ENCODE data around the gene SGMS1. TPM values are rescaled to one million over a fixed set of nuclear protein-coding genes. Genes with fewer than 3 reads are reported as not detected.

Gene SGMS1
- total RNA-seq, 1 donor from 2014 or later, result 25.6 TPM

DNA sequence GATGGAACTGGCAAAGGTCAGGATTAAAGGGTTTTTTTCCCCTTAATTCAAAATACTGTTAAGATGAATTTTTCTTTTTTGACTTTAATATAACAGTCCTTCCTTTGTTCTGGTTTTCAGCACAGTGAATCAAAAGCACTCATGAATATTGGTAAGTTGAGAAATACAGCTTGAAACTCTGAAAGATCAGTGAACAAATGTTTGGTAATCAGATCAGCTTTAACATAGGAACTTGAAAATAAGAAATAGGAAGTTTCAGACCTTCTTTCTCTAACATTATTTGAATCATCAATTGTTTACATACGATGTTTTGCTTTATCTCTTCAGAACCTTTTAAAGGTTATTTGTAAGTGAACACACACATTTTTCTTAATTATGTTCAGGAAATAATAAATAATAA is 90.5 kb downstream of the SGMS1 start:
- no peaks in the 10 kb centered on the region for H3K9me3 ChIP-seq (ENCODE audit: insufficient read depth, low read depth, low read length)
- H3K4me3 Mint-ChIP-seq (ENCODE audit: unreplicated experiment), result no peak overlapping the region
- H3K79me2 ChIP-seq (ENCODE audit: insufficient read depth, low read length), result no peaks in the 10 kb centered on the region
- H3K27ac Mint-ChIP-seq (ENCODE audit: unreplicated experiment), result no peak overlapping the region
- H3K9me3 Mint-ChIP-seq (ENCODE audit: unreplicated experiment), result no peaks in the 10 kb centered on the region
- no peaks in the 10 kb centered on the region for H3K36me3 ChIP-seq (ENCODE audit: insufficient read depth, low read length)
- no peaks in the 10 kb centered on the region for H3K27me3 ChIP-seq (ENCODE audit: insufficient read depth, low read length)
- no peak overlapping the region for H3K4me3 ChIP-seq (ENCODE audit: insufficient read depth, low read depth, low read length)
- peaks cover 3% of the 10 kb centered on the region for H4K20me1 ChIP-seq (ENCODE audit: insufficient read depth, low read length)
- no peak for DNase-seq (ENCODE audit: low read depth)
- no peak overlapping the region for H3K4me2 ChIP-seq (ENCODE audit: low read length)
- no peak overlapping the region for H2AFZ ChIP-seq (ENCODE audit: low read depth, low read length)
- peaks cover 12% of the 10 kb centered on the region for H3K4me1 ChIP-seq (ENCODE audit: insufficient read depth, low read length)
- no peak overlapping the region for H3K27ac ChIP-seq (ENCODE audit: low read depth, low read length)
- no peaks in the 10 kb centered on the region for H3K36me3 Mint-ChIP-seq (ENCODE audit: low read depth, unreplicated experiment)
- no peak overlapping the region for H3K9ac ChIP-seq (ENCODE audit: low read length)
- FAIRE-seq, result no peak
- H3K4me1 Mint-ChIP-seq (ENCODE audit: low read depth, unreplicated experiment), result peaks cover 4% of the 10 kb centered on the region
- TF ChIP-seq, protein P1, sequence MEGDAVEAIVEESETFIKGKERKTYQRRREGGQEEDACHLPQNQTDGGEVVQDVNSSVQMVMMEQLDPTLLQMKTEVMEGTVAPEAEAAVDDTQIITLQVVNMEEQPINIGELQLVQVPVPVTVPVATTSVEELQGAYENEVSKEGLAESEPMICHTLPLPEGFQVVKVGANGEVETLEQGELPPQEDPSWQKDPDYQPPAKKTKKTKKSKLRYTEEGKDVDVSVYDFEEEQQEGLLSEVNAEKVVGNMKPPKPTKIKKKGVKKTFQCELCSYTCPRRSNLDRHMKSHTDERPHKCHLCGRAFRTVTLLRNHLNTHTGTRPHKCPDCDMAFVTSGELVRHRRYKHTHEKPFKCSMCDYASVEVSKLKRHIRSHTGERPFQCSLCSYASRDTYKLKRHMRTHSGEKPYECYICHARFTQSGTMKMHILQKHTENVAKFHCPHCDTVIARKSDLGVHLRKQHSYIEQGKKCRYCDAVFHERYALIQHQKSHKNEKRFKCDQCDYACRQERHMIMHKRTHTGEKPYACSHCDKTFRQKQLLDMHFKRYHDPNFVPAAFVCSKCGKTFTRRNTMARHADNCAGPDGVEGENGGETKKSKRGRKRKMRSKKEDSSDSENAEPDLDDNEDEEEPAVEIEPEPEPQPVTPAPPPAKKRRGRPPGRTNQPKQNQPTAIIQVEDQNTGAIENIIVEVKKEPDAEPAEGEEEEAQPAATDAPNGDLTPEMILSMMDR (IDR thresholded peaks at IDR 0.05; ENCODE audit: insufficient read depth, low read depth, low read length), result no peak
- no peak for TF ChIP-seq EZH2 (IDR thresholded peaks at IDR 0.05; ENCODE audit: insufficient read depth, low read length)
- H3K27me3 Mint-ChIP-seq (ENCODE audit: low read depth, unreplicated experiment), result no peaks in the 10 kb centered on the region

- H3K4me3 ChIP-seq (ENCODE audit: insufficient read depth, low read depth, low read length), result no peak overlapping the region
- Mint-ChIP-seq H3K4me1 (ENCODE audit: low read depth, unreplicated experiment) (no peaks in the 10 kb centered on the region), H3K36me3 (ENCODE audit: low read depth, unreplicated experiment) (no peaks in the 10 kb centered on the region), H3K27me3 (ENCODE audit: low read depth, unreplicated experiment) (no peaks in the 10 kb centered on the region), H3K27ac (ENCODE audit: unreplicated experiment) (no peak overlapping the region), H3K4me3 (ENCODE audit: unreplicated experiment) (no peak overlapping the region), H3K9me3 (ENCODE audit: unreplicated experiment) (no peaks in the 10 kb centered on the region)
- no peaks in the 10 kb centered on the region for H3K36me3 ChIP-seq (ENCODE audit: insufficient read depth, low read length)
- FAIRE-seq (no peak), DNase-seq (ENCODE audit: low read depth) (no peak)
- H3K79me2 ChIP-seq (ENCODE audit: insufficient read depth, low read length), result no peaks in the 10 kb centered on the region
- H3K9me3 ChIP-seq (ENCODE audit: insufficient read depth, low read depth, low read length), result no peaks in the 10 kb centered on the region
- no peak overlapping the region for H3K9ac ChIP-seq (ENCODE audit: low read length)
- TF ChIP-seq, protein P1 (IDR thresholded peaks at IDR 0.05; ENCODE audit: insufficient read depth, low read depth, low read length), result no peak
- TF ChIP-seq EZH2 (IDR thresholded peaks at IDR 0.05; ENCODE audit: insufficient read depth, low read length), result no peak
- peaks cover 6% of the 10 kb centered on the region for H3K4me1 ChIP-seq (ENCODE audit: insufficient read depth, low read length)
- peaks cover 4% of the 10 kb centered on the region for H4K20me1 ChIP-seq (ENCODE audit: insufficient read depth, low read length)
- no peak overlapping the region for H2AFZ ChIP-seq (ENCODE audit: low read depth, low read length)
- no peak overlapping the region for H3K4me2 ChIP-seq (ENCODE audit: low read length)
- no peak overlapping the region for H3K27ac ChIP-seq (ENCODE audit: low read depth, low read length)
- no peaks in the 10 kb centered on the region for H3K27me3 ChIP-seq (ENCODE audit: insufficient read depth, low read length)
Observed at GRCh38 chr10:50531388-50532077, 92.2 kb downstream of the SGMS1 start.

GRCh38 chr10:50529660-50530059 is 94.1 kb downstream of the SGMS1 start:
- Histone ChIP-seq H3K4me3 (ENCODE audit: insufficient read depth, low read depth, low read length) (no peak overlapping the region), H4K20me1 (ENCODE audit: insufficient read depth, low read length) (peaks cover 4% of the 10 kb centered on the region), H3K4me2 (ENCODE audit: low read length) (no peak overlapping the region), H3K79me2 (ENCODE audit: insufficient read depth, low read length) (no peaks in the 10 kb centered on the region), H3K27me3 (ENCODE audit: insufficient read depth, low read length) (no peaks in the 10 kb centered on the region), H3K36me3 (ENCODE audit: insufficient read depth, low read length) (no peaks in the 10 kb centered on the region), H2AFZ (ENCODE audit: low read depth, low read length) (no peak overlapping the region), H3K27ac (ENCODE audit: low read depth, low read length) (no peak overlapping the region), H3K9ac (ENCODE audit: low read length) (no peak overlapping the region), H3K9me3 (ENCODE audit: insufficient read depth, low read depth, low read length) (no peaks in the 10 kb centered on the region), H3K4me1 (ENCODE audit: insufficient read depth, low read length) (no peaks in the 10 kb centered on the region)
- no peak for TF ChIP-seq EZH2 (IDR thresholded peaks at IDR 0.05; ENCODE audit: insufficient read depth, low read length)
- TF ChIP-seq, protein P1 (IDR thresholded peaks at IDR 0.05; ENCODE audit: insufficient read depth, low read depth, low read length), result no peak
- Mint-ChIP-seq H3K4me3 (ENCODE audit: unreplicated experiment) (no peak overlapping the region), H3K36me3 (ENCODE audit: low read depth, unreplicated experiment) (no peaks in the 10 kb centered on the region), H3K27ac (ENCODE audit: unreplicated experiment) (no peak overlapping the region), H3K9me3 (ENCODE audit: unreplicated experiment) (no peaks in the 10 kb centered on the region), H3K27me3 (ENCODE audit: low read depth, unreplicated experiment) (no peaks in the 10 kb centered on the region), H3K4me1 (ENCODE audit: low read depth, unreplicated experiment) (no peaks in the 10 kb centered on the region)
- DNase-seq (ENCODE audit: low read depth) (no peak), FAIRE-seq (peak; percentile 17)
